Gastrocnemius medialis (tissue), 4 donors: ENCODE measurements around the gene NUCB2. TPM values are rescaled to one million over a fixed set of nuclear protein-coding genes. Genes with fewer than 3 reads are reported as not detected.

Experiments used
- ATAC-seq, 2 donors: fragments of 150-250 bp; one replicate each; pipeline ENCODE4 v1.9.1; 2016
- DNase-seq, 2 donors: peaks; one replicate each; pipeline ENCODE4 v3.0.0-alpha.2; 2019
- H3K27ac ChIP-seq, 4 donors: fragments of 200-600 bp; sonication (generic); 1 replicate in 1 of 4; 2 replicates in 3 of 4; pipeline ENCODE4 v1.5.1; 2016 to 2018; ENCODE audit warnings: mild to moderate bottlenecking in 2 of 4, moderate library complexity in 1 of 4
- H3K27me3 ChIP-seq, 3 donors: fragments of 200-600 bp; sonication (generic) in 2 of 3; 1 replicate in 1 of 3; 2 replicates in 2 of 3; pipeline versions ENCODE4 v1.5.1 to v1.6.0; 2016 to 2019; ENCODE audit warnings: mild to moderate bottlenecking in 1 of 3, moderate library complexity in 1 of 3
- H3K36me3 ChIP-seq, 2 donors: fragments of 200-600 bp; sonication (generic) in 1 of 2; one replicate each; pipeline ENCODE4 v1.5.1; 2017 to 2018
- H3K4me1 ChIP-seq, 2 donors: fragments of 200-600 bp; sonication (generic) in 1 of 2; one replicate each; pipeline ENCODE4 v1.5.1; 2016 to 2017; ENCODE audit warnings: mild to moderate bottlenecking in 2 of 2
- H3K4me3 ChIP-seq, 4 donors: fragments of 200-600 bp; sonication (generic) in 3 of 4; 1 replicate in 1 of 4; 2 replicates in 3 of 4; pipeline ENCODE4 v1.5.1; 2016 to 2019; ENCODE audit warnings: mild to moderate bottlenecking in 2 of 4
- H3K9me3 ChIP-seq, 3 donors: fragments of 200-600 bp; sonication (generic) in 2 of 3; 1 replicate in 1 of 3; 2 replicates in 2 of 3; pipeline ENCODE4 v1.5.1; 2016 to 2019
- POLR2A ChIP-seq, 2 donors: fragments of 450-650 bp; IDR thresholded peaks; one replicate each; pipeline ENCODE4 v1.6.1; 2017; ENCODE audit warnings: antibody characterized with exemption in 2 of 2, mild to moderate bottlenecking in 2 of 2, moderate library complexity in 2 of 2
- in situ Hi-C, 4 donors: fragments of 200-750 bp; cut with MboI; loops; one replicate each; pipeline versions ENCODE4 v1.15.0 to v1.8.0; 2017; ENCODE audit warnings: low sequenced_read_pairs in 4 of 4
- intact Hi-C: fragments of 100-400 bp; cut with DNase I; formaldehyde crosslinking; loops from one replicate; pipeline ENCODE4 v1.15.1; 2023; ENCODE audit warnings: low total_unique reads
- total RNA-seq, 4 donors: library from RNA; depleted of rRNA; stranded (reverse); fragments of >200 nt; gene quantifications; one replicate each; pipeline versions ENCODE4 v1.1.0 to v1.2.3, GENCODE V29; 2016
- TF ChIP-seq, protein P1 (sequence below), 5 experiments: fragments of 450-650 bp in 3 of 5; fragments of 200-600 bp in 2 of 5; sonication (generic) in 2 of 5; IDR thresholded peaks in 4 of 5; conservative IDR thresholded peaks in 1 of 5; 1 replicate in 4 of 5; 2 replicates in 1 of 5; pipeline ENCODE4 v1.5.1; 2016 to 2019; ENCODE audit warnings: antibody characterized with exemption in 5 of 5, mild to moderate bottlenecking in 3 of 5, moderate library complexity in 3 of 5

Gene NUCB2
- total RNA-seq, 4 donors from 2014 or later: 15.1 to 59.1 (median 39.1) TPM

GRCh38 chr11:17250561-17251350 is 25.8 kb upstream of the NUCB2 start:
- Histone ChIP-seq H3K27me3 (no peaks in the 10 kb centered on the region), H3K4me1 (no peaks in the 10 kb centered on the region), H3K4me3 (no peak overlapping the region), H3K36me3 (no peaks in the 10 kb centered on the region), H3K9me3 (no peaks in the 10 kb centered on the region), H3K27ac (no peak overlapping the region)
- intact Hi-C loops: no loop called here
- DNase-seq: no peak
- ATAC-seq: no peak
- in situ Hi-C loops: no loop called here
- no peak for TF ChIP-seq POLR2A (IDR thresholded peaks at IDR 0.05)
- TF ChIP-seq, protein P1, sequence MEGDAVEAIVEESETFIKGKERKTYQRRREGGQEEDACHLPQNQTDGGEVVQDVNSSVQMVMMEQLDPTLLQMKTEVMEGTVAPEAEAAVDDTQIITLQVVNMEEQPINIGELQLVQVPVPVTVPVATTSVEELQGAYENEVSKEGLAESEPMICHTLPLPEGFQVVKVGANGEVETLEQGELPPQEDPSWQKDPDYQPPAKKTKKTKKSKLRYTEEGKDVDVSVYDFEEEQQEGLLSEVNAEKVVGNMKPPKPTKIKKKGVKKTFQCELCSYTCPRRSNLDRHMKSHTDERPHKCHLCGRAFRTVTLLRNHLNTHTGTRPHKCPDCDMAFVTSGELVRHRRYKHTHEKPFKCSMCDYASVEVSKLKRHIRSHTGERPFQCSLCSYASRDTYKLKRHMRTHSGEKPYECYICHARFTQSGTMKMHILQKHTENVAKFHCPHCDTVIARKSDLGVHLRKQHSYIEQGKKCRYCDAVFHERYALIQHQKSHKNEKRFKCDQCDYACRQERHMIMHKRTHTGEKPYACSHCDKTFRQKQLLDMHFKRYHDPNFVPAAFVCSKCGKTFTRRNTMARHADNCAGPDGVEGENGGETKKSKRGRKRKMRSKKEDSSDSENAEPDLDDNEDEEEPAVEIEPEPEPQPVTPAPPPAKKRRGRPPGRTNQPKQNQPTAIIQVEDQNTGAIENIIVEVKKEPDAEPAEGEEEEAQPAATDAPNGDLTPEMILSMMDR (IDR thresholded peaks at IDR 0.05 in 4 of 5, conservative IDR thresholded peaks at IDR 0.05 in 1 of 5): no peak

- Histone ChIP-seq H3K9me3 (no peaks in the 10 kb centered on the region), H3K36me3 (no peaks in the 10 kb centered on the region), H3K4me1 (no peaks in the 10 kb centered on the region), H3K27me3 (no peaks in the 10 kb centered on the region), H3K27ac (no peak overlapping the region), H3K4me3 (no peak overlapping the region)
- intact Hi-C loops: no loop called here
- no peak for ATAC-seq
- in situ Hi-C loops: no loop called here
- DNase-seq: no peak
- TF ChIP-seq, protein P1 (IDR thresholded peaks at IDR 0.05 in 4 of 5, conservative IDR thresholded peaks at IDR 0.05 in 1 of 5): no peak
- TF ChIP-seq POLR2A (IDR thresholded peaks at IDR 0.05): no peak
These were observed 23.8 kb upstream of the NUCB2 start for GRCh38 chr11:17252704-17253103.

DNA sequence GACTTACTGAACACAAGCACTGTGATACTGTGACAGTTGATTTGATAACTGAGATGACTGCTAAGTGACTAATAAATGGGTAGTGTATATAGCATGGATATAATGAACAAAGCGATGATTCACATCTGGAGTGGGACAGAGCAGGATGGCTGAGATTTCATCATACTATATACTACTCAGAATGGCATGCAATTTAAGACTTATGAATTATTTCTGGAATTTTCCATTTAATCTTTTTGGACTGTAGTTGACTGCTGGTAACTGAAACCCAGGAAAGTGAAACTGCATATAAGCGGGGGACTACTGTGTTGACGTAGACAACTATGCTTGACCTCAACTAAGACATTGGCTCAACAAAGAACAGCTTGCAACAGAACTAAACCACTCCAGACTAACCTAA is 20.0 kb upstream of the NUCB2 start:
- no peaks in the 10 kb centered on the region for H3K27me3 ChIP-seq
- in situ Hi-C loops (no loop called here), intact Hi-C loops (no loop called here)
- no peaks in the 10 kb centered on the region for H3K4me1 ChIP-seq
- no peaks in the 10 kb centered on the region for H3K9me3 ChIP-seq
- TF ChIP-seq, protein P1 (IDR thresholded peaks at IDR 0.05 in 4 of 5, conservative IDR thresholded peaks at IDR 0.05 in 1 of 5): no peak
- TF ChIP-seq POLR2A (IDR thresholded peaks at IDR 0.05): no peak
- no peaks in the 10 kb centered on the region for H3K36me3 ChIP-seq
- DNase-seq (no peak), ATAC-seq (no peak)
- no peak overlapping the region for H3K4me3 ChIP-seq
- no peak overlapping the region for H3K27ac ChIP-seq

DNA sequence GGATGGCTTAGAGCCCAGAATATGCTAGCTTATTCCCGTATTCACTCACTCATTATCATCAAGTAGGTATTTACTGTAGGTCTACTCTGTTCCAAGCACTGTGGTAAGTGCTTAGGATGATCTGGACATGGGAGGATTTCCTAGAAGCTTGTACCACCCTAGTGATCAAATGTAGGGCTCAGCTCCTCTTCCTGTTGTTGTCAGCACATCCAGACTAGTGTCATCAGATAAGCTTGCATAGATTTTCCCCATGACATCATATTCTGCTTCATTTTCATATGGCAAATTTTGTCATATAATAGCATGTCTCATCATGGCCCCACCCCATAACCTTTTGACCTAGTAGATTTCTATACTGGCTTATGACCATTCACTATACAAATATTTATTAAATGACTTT is 19.3 kb upstream of the NUCB2 start:
- no peak for DNase-seq
- intact Hi-C loops: no loop called here
- in situ Hi-C loops: no loop called here
- ATAC-seq: no peak
- Histone ChIP-seq H3K27me3 (no peaks in the 10 kb centered on the region), H3K4me3 (no peak overlapping the region), H3K4me1 (no peaks in the 10 kb centered on the region), H3K27ac (no peak overlapping the region), H3K36me3 (no peaks in the 10 kb centered on the region), H3K9me3 (no peaks in the 10 kb centered on the region)
- no peak for TF ChIP-seq POLR2A (IDR thresholded peaks at IDR 0.05)
- TF ChIP-seq, protein P1 (IDR thresholded peaks at IDR 0.05 in 4 of 5, conservative IDR thresholded peaks at IDR 0.05 in 1 of 5): no peak
